Stimulated activated CD4-positive, alpha-beta T cell treated with anti-CD3 and anti-CD28 coated beads, Interleukin-15, amount 100 ng/mL, for 1 hour (primary cell): ENCODE results near the gene MAML3.

ENCODE experiments used
- DNase-seq, 2 donors: peaks; one replicate each; pipeline ENCODE4 v3.0.0-alpha.2; 2020; ENCODE audit warnings: low read depth in 1 of 2, low spot score in 1 of 2

Gene MAML3

GRCh38 chr4:139934708-139935195 lies 219.2 kb downstream of the MAML3 start:
- DNase-seq = no peak

GRCh38 chr4:139934057-139934707 lies 219.8 kb downstream of the MAML3 start:
- no peak for DNase-seq

GRCh38 chr4:139933541-139933940 lies 220.4 kb downstream of the MAML3 start:
- no peak for DNase-seq

- DNase-seq = no peak
Observed at GRCh38 chr4:139933104-139933503, 220.9 kb downstream of the MAML3 start.

- no peak for DNase-seq
Observed at GRCh38 chr4:139924782-139925181, 229.2 kb downstream of the MAML3 start.

- DNase-seq = no peak
Observed at GRCh38 chr4:139922406-139923024, 231.5 kb downstream of the MAML3 start.

GRCh38 chr4:139921429-139922184 lies 232.4 kb downstream of the MAML3 start:
- no peak for DNase-seq

GRCh38 chr4:139920486-139921002 lies 233.4 kb downstream of the MAML3 start:
- no peak for DNase-seq

- no peak for DNase-seq
Observed at GRCh38 chr4:139919521-139919920, 234.5 kb downstream of the MAML3 start.

GRCh38 chr4:139919004-139919403 lies 235.0 kb downstream of the MAML3 start:
- DNase-seq = no peak

GRCh38 chr4:139918591-139918990 lies 235.4 kb downstream of the MAML3 start:
- DNase-seq = no peak

GRCh38 chr4:139917896-139918295 lies 236.1 kb downstream of the MAML3 start:
- DNase-seq = no peak

- no peak for DNase-seq
Observed at GRCh38 chr4:139916041-139916440, 237.9 kb downstream of the MAML3 start.

GRCh38 chr4:139915037-139915436 lies 238.9 kb downstream of the MAML3 start:
- DNase-seq = no peak

GRCh38 chr4:139913995-139914598 lies 239.9 kb downstream of the MAML3 start:
- no peak for DNase-seq

GRCh38 chr4:139913398-139913990 lies 240.5 kb downstream of the MAML3 start:
- no peak for DNase-seq

GRCh38 chr4:139912445-139912844 lies 241.5 kb downstream of the MAML3 start:
- no peak for DNase-seq

GRCh38 chr4:139910106-139910505 lies 243.9 kb downstream of the MAML3 start:
- no peak for DNase-seq

GRCh38 chr4:139908636-139909437 lies 245.1 kb downstream of the MAML3 start:
- no peak for DNase-seq
